ENCODE measurements around the gene TSPAN18.

DNA sequence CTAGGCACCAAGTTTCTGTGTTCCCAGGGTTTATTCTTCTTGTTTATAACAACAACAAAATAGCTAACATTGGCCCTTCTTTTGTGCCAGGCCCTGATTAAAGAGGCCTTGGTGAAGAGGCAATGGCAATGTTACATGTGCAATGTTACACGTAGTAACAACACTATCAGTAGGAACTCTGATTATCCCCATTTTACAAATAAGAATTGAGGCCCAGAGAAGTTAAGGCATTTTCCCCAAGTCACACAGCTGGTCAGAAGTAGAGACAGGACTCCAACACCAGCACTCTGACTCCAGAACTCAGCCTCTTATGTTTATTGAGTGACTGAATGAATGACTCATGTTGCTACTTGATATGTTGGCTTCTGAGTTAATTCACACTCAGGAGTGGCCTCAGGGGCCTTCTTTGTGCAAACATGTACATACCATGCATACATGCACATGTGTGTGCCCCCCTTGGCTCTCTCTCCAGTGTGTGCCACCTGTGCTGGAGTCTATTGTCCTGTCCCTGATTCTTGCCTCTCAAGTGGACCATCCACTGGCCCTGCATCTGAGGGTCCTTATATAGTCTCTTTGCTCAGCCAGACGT is 125.5 kb downstream of the TSPAN18 start:
- TF ChIP-seq YY1 (IDR thresholded peaks at IDR 0.05; ENCODE audit: insufficient read depth, insufficient read length) (no peak), ZNF274 (IDR thresholded peaks at IDR 0.05; ENCODE audit: low read depth, low read length) (no peak), SUZ12 (IDR thresholded peaks at IDR 0.05; ENCODE audit: extremely low read depth, insufficient read depth, insufficient read length) (no peak)
